ENCODE measurements around the gene PPFIA4. TPM values are rescaled to one million over a fixed set of nuclear protein-coding genes. Genes with fewer than 3 reads are reported as not detected.

The PPFIA4 gene
- total RNA-seq, 2 experiments from 2014 or later, result 78.8 to 79.9 TPM

DNA sequence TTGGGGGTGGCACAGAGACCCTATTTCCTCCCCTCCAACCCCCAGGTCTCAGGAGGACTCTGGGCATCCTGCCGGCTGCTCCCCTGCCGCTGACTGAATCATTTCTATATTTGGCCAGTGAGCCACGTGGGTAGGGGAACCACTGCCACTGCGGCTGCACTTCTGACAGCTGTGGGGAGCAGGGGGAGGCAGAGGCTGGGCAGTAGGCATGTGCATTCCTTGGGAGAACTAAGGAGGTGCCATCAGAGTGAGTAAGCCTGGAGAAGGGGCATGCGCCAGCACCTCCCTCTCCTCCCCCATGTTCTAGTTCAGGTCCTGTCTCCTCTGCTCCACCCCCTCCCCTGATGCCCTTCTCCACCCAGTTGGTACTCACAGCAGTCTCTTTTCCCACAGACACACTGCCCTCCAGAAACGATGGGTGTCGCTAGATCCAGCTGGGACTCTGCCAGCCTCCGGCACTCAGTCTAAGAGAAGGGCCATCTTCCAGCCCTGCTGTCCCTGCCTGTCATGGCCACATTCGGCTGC lies 12.0 kb downstream of the PPFIA4 start:
- DNase-seq (peak; percentile 45), ATAC-seq (peak; percentile 48)
- intact Hi-C loops (cut with micrococcal nuclease), result loop anchor here (2.0 to 5.0 kb wide), 2 partner anchors 134 to 179 kb away; no protein-coding TSS in a partner anchor
- H3K9me3 Mint-ChIP-seq, result no peaks in the 10 kb centered on the region
- H3K27ac Mint-ChIP-seq, result no peak overlapping the region
- H3K36me3 Mint-ChIP-seq (ENCODE audit: low read depth), result peaks cover 10% of the 10 kb centered on the region
- ChIA-PET CTCF (interaction anchor here (0.8 to 4.5 kb wide), 17 partner anchors 10 to 385 kb away, joined by 3 to 92 read pairs (median 6); partner anchors contain the start of gene PPFIA4), POLR2A (no interaction called here)
- H3K4me1 Mint-ChIP-seq (ENCODE audit: low read depth), result peaks cover 6% of the 10 kb centered on the region
- H3K4me3 Mint-ChIP-seq, result no peak overlapping the region
- TF ChIP-seq, protein P1, sequence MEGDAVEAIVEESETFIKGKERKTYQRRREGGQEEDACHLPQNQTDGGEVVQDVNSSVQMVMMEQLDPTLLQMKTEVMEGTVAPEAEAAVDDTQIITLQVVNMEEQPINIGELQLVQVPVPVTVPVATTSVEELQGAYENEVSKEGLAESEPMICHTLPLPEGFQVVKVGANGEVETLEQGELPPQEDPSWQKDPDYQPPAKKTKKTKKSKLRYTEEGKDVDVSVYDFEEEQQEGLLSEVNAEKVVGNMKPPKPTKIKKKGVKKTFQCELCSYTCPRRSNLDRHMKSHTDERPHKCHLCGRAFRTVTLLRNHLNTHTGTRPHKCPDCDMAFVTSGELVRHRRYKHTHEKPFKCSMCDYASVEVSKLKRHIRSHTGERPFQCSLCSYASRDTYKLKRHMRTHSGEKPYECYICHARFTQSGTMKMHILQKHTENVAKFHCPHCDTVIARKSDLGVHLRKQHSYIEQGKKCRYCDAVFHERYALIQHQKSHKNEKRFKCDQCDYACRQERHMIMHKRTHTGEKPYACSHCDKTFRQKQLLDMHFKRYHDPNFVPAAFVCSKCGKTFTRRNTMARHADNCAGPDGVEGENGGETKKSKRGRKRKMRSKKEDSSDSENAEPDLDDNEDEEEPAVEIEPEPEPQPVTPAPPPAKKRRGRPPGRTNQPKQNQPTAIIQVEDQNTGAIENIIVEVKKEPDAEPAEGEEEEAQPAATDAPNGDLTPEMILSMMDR (IDR thresholded peaks at IDR 0.05), result no peak
- H3K27me3 Mint-ChIP-seq, result peaks cover 4% of the 10 kb centered on the region

DNA sequence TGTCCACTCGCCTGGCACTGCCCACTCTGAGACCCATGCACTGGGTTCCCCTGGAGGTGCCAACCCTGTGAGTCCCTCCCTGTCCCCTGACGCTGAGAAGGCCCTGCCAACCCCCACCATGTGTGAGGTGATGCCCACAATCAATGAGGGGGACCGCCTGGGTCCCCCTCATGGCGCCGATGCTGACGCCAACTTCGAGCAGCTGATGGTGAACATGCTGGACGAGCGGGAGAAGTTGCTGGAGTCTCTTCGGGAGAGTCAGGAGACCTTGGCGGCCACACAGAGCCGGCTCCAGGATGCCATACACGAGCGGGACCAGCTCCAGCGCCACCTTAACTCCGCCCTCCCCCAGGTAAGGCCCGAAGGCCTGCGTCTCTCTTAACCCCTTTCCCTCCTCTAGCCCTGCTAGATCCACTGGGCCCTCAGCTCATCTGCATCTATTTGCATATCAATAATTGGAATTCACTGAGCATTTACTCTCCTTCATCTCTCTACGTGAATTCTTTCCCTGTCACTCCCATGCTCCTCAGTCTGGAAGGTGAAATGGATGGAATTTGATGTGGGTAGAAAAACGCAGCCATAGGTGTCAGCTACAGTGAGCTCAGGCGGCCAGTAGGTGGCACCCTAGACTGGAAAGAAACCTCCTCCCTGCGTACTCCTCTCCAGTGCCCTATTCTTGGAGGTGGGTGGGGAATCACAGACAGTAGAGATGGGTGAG lies 12.8 kb downstream of the PPFIA4 start:
- TF ChIP-seq, protein P1 (IDR thresholded peaks at IDR 0.05), result peak; percentile 77
- intact Hi-C loops (cut with micrococcal nuclease), result loop anchor here (2.0 to 5.0 kb wide), 2 partner anchors 133 to 178 kb away; no protein-coding TSS in a partner anchor
- POLR2A ChIA-PET, result no interaction called here

DNA sequence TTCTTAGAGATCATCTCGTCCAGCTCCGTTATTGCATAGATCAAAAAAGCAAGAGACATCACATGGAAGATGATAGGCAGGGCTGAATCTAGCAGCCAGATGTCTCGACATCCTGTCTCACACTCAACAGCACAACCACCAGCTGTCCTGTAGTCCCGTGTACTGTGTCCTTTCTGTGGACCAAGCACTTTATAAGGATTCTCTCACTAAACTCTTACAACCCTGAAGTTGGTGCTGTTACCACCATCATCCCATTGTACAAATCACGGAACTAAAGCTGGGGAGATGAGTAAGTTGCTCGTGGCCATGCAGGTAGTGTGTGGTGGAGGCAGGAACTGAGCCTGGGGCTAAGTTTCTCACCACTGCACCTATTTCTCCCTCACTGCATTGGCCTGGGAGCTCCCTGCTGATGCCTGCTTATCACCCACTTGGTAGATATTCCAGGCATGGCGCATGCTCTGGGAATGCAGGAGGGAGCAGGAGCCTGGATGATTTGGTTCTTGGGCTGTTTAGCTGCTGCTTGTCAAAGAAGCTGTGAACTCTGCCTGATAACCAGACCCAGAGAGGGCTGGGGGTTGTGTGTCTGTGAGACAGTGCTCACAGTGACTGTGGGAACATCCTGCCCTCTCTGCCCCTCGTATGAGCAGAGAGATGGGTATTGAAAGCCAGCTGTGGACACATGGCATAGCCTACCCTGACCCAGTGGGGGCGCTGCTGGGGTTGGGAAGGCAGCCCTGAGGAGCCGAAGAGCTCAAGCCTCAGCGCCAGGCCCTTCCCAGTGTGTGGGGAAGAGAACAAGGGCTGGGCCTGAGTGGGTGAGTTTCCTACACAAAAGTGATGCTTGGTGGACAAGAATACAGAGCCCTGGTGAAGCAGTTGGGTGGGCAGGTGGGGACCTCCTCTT lies 13.6 kb downstream of the PPFIA4 start:
- no peak overlapping the region for H3K4me3 Mint-ChIP-seq
- H3K27me3 Mint-ChIP-seq, result peaks cover 4% of the 10 kb centered on the region
- H3K9me3 Mint-ChIP-seq, result no peaks in the 10 kb centered on the region
- TF ChIP-seq, protein P1 (IDR thresholded peaks at IDR 0.05), result peak; percentile 35
- peak; percentile 23 for DNase-seq
- ATAC-seq, result no peak
- no peak overlapping the region for H3K27ac Mint-ChIP-seq
- H3K4me1 Mint-ChIP-seq (ENCODE audit: low read depth), result peaks cover 6% of the 10 kb centered on the region
- ChIA-PET POLR2A (interaction anchor here (0.6 to 1.2 kb wide), 2 partner anchors 12 to 15 kb away, joined by 3 to 4 read pairs; no protein-coding TSS in a partner anchor), CTCF (interaction anchor here (0.7 to 4.5 kb wide), 58 partner anchors 8 to 383 kb away, joined by 3 to 92 read pairs (median 5); partner anchors contain the start of genes MYOG and PPFIA4)
- intact Hi-C loops (cut with micrococcal nuclease), result loop anchor here (2.0 to 5.0 kb wide), 2 partner anchors 132 to 177 kb away; no protein-coding TSS in a partner anchor
- peaks cover 19% of the 10 kb centered on the region for H3K36me3 Mint-ChIP-seq (ENCODE audit: low read depth)

More for the DNA sequence above, 12.8 kb downstream of the PPFIA4 start:
- ATAC-seq (peak; percentile 89), DNase-seq (peak; percentile 77)
- Mint-ChIP-seq H3K36me3 (ENCODE audit: low read depth) (peaks cover 11% of the 10 kb centered on the region), H3K4me1 (ENCODE audit: low read depth) (peaks cover 6% of the 10 kb centered on the region), H3K27ac (no peak overlapping the region), H3K4me3 (no peak overlapping the region), H3K27me3 (peaks cover 4% of the 10 kb centered on the region), H3K9me3 (no peaks in the 10 kb centered on the region)
- CTCF ChIA-PET, result interaction anchor here (0.6 to 4.5 kb wide), 61 partner anchors 9 to 384 kb away, joined by 3 to 92 read pairs (median 5); partner anchors contain the start of genes MYOG and PPFIA4

DNA sequence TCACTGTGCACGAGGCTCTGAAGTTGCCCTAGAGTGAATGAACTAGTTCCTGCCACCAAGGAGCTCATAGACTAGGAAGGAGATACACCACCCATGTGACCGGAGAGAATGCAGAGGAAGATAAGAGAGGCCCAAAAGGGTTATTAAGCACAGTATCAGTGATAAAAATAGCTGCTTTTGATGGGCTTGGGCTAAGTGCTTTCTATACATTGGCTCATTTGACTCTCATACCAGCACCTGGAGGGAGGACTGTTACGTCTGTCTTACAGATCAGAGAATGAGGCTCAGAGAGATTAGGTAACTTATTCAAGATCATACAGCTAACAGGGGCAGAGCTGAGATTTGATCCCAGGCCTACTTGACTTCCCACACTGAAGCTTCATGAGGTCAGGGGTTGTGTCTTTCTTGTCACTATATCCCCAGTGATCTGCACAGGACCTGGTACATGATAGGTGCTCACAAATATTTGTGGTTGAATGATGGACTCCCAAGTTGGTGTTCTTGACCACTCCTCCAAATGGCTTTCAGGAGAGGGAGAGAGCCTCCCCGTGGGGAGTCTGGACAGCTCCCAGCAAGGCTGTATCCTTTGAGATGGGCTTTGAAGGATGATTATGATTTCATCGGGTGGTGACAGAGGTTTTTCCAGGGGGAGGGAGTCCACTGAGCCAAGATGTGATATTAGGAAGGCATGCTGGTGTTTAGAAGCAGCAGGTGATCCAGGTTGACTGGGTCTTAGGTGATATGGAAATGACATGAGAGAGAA lies 14.4 kb downstream of the PPFIA4 start:
- Mint-ChIP-seq H3K27me3 (peaks cover 4% of the 10 kb centered on the region), H3K4me3 (no peak overlapping the region), H3K27ac (no peak overlapping the region), H3K9me3 (no peaks in the 10 kb centered on the region), H3K36me3 (ENCODE audit: low read depth) (peaks cover 24% of the 10 kb centered on the region), H3K4me1 (ENCODE audit: low read depth) (peaks cover 4% of the 10 kb centered on the region)
- ATAC-seq (no peak), DNase-seq (no peak)
- CTCF ChIA-PET, result interaction anchor here (0.9 to 4.5 kb wide), 26 partner anchors 11 to 302 kb away, joined by 3 to 92 read pairs (median 7); partner anchors contain the start of gene PPFIA4
- POLR2A ChIA-PET, result interaction anchor here (0.6 to 1.2 kb wide), 2 partner anchors 11 to 16 kb away, joined by 3 to 4 read pairs; no protein-coding TSS in a partner anchor
- intact Hi-C loops (cut with micrococcal nuclease), result no loop called here
- TF ChIP-seq, protein P1 (IDR thresholded peaks at IDR 0.05), result no peak
